Colonic mucosa (tissue), 4 donors: Measurements from ENCODE around the gene C10orf71. TPM values are rescaled to one million over a fixed set of nuclear protein-coding genes. Genes with fewer than 3 reads are reported as not detected.
A peak's percentile ranks its signal among the peaks of the same experiment; 100 is the strongest.

ENCODE experiments used
- DNase-seq: peaks from one replicate; pipeline ENCODE4 v3.0.0-alpha.2; 2020
- H3K27ac ChIP-seq: fragments of 200-600 bp; one replicate; pipeline ENCODE4 v1.8.0; 2021
- H3K27me3 ChIP-seq: fragments of 200-600 bp; one replicate; pipeline ENCODE4 v1.8.0; 2021
- H3K36me3 ChIP-seq: fragments of 200-600 bp; one replicate; pipeline ENCODE4 v1.8.0; 2021
- H3K4me1 ChIP-seq: fragments of 200-600 bp; one replicate; pipeline ENCODE4 v1.8.0; 2021; ENCODE audit warnings: mild to moderate bottlenecking
- H3K4me3 ChIP-seq: fragments of 200-600 bp; one replicate; pipeline ENCODE4 v1.8.0; 2021
- H3K9ac ChIP-seq, 2 donors: one replicate each; pipeline ENCODE4 v1.7.0; 2013; ENCODE audit warnings: control low read depth in 2 of 2, low read depth in 2 of 2, low read length in 2 of 2
- H3K9me3 ChIP-seq: fragments of 200-600 bp; one replicate; pipeline ENCODE4 v1.8.0; 2021
- CTCF ChIP-seq: fragments of 200-600 bp; IDR thresholded peaks from one replicate; pipeline ENCODE4 v1.8.0; 2022; ENCODE audit warnings: antibody characterized with exemption, mild to moderate bottlenecking
- intact Hi-C: fragments of 100-400 bp; cut with DNase I; formaldehyde crosslinking; loops from one replicate; pipeline ENCODE4 v1.14.1; 2022
- total RNA-seq, 2 donors: library from RNA; stranded (reverse); fragmentation: NEBNext Ultra II Directional in 1 of 2; extraction: Animal tissue kit (Norgen Biotek cat#: 25700) in 1 of 2; gene quantifications; one replicate each; pipeline ENCODE4 v1.2.1, GENCODE V29; 2021
- donor health status: healthy.
- donor health status: DM: no; HTN: no; CAD: no.
- donor health status: DM: no; HTN: no; CAD: no.

C10orf71 gene
- total RNA-seq, 2 donors from 2014 or later: not detected

- Histone ChIP-seq H3K27ac (no peak overlapping the region), H3K9ac (no peak overlapping the region), H3K9me3 (no peaks in the 10 kb centered on the region), H3K27me3 (no peaks in the 10 kb centered on the region), H3K4me1 (no peaks in the 10 kb centered on the region), H3K4me3 (no peak overlapping the region), H3K36me3 (no peaks in the 10 kb centered on the region)
- intact Hi-C loops: no loop called here
- TF ChIP-seq CTCF: no peak
- peak; percentile 12 for DNase-seq
Observed at GRCh38 chr10:49365675-49366415, 66.9 kb downstream of the C10orf71 start.

- Histone ChIP-seq H3K36me3 (no peaks in the 10 kb centered on the region), H3K27me3 (no peaks in the 10 kb centered on the region), H3K9ac (no peak overlapping the region), H3K4me1 (no peaks in the 10 kb centered on the region), H3K9me3 (no peaks in the 10 kb centered on the region), H3K4me3 (no peak overlapping the region), H3K27ac (no peak overlapping the region)
- intact Hi-C loops: no loop called here
- no peak for TF ChIP-seq CTCF
- DNase-seq: no peak
Observed at GRCh38 chr10:49366460-49366859, 67.5 kb downstream of the C10orf71 start.

- intact Hi-C loops: no loop called here
- Histone ChIP-seq H3K4me3 (no peak overlapping the region), H3K4me1 (no peaks in the 10 kb centered on the region), H3K36me3 (no peaks in the 10 kb centered on the region), H3K9me3 (no peaks in the 10 kb centered on the region), H3K27me3 (no peaks in the 10 kb centered on the region), H3K27ac (no peak overlapping the region), H3K9ac (no peak overlapping the region)
- DNase-seq: no peak
- TF ChIP-seq CTCF: no peak
Observed at GRCh38 chr10:49367600-49367999, 68.6 kb downstream of the C10orf71 start.

GRCh38 chr10:49368256-49368655 lies 69.3 kb downstream of the C10orf71 start:
- intact Hi-C loops: no loop called here
- H3K4me3 ChIP-seq: no peak overlapping the region
- H3K9ac ChIP-seq: no peak overlapping the region

More at GRCh38 chr10:49368256-49368655, 69.3 kb downstream of the C10orf71 start:
- no peaks in the 10 kb centered on the region for H3K9me3 ChIP-seq
- no peak for TF ChIP-seq CTCF
- H3K27ac ChIP-seq: no peak overlapping the region
- peak; percentile 12 for DNase-seq
- H3K36me3 ChIP-seq: no peaks in the 10 kb centered on the region
- H3K27me3 ChIP-seq: no peaks in the 10 kb centered on the region
- no peaks in the 10 kb centered on the region for H3K4me1 ChIP-seq
